ENCODE measurements around the gene WDR45B.
"Not testable (repeated sequence)": the region's sequence is repeated elsewhere in the genome, so short reads cannot be mapped to it uniquely, and the experiment has no call there.

The WDR45B gene

DNA sequence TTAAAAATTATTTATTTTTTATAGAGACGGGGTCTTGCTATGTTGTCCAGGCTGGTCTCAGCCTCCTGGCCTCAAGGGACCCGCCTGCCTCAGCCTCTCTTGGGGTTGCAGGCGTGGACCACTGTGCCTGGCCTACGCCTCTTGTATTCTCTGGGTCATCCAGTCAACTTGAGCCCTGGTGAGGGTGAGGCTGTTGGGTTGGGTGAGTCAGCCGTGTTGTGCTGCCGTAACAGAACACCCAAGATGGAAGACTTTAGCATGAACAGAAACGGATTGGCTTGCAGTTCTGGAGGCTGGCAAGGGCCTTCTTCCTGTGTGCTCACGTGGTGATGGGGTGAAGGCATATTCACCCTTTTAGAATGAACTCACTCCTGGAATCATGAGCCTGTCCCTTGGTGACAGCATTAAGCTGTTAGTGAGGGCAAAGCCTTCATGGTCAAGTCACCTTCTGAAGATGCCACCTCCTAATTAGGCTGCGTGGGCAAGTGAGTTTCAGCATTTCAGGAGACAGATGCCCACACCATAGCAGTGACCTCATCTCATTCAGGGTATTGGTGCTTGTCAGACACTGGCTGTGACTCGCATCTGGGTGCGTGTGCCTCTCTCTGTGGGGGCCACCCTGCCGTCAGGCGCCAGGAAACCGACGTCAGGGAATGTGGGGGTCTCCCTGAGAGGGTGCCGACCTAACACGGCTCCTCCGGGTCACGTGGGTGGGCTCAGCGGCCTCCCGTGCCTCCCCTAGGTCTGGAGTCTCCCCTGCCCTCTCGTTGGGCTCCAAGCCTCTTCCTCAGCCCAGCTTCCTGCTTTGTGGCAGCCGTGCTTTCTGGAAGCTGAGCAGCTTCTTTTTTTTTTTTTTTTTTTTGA, 49.8 kb downstream of the WDR45B start:
- peak; percentile 7 for DNase-seq

DNA sequence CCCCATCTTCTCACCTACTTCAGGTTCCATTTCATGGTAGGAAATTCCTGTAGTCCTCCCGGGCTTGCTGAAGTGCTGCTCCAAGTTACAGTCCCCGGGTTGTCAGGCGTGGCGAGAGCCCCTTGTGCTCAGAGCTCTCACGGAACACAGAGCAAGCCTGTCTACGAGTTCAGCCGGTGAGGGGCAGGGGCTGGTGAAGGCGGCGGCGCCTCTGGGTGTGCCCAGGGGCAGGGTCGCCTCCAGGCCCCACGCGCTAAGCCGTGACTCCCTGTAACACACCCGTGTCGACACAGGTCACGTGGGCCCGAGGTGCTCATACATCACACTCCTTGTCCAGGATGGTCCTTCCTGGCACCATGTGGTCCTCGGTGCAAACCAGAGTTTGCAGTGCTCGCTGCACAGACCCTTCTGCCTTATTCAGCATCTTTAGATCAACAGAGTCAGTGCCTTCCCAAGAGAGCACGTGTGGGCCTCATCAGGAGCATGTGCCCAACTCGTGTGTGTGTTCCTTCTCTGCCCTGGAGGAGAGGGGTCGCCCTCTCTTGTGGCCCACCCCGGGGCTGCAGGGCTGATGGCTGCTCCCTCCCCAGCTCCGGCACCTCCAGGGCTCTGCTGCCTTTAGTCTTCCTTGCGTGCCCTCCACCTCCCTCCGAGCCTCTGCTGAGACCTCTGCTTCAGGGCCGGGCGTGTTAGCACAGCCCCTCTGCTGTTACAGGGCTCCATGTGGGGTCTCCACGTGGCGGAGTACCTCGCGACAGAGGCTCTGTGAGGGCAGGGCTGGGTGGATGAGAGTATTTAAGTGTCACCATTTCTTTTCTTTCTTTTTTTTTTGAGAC, 51.2 kb downstream of the WDR45B start:
- no peak for DNase-seq

- no peak for DNase-seq
Observed at GRCh38 chr17:82596296-82596695, 51.9 kb downstream of the WDR45B start.

DNA sequence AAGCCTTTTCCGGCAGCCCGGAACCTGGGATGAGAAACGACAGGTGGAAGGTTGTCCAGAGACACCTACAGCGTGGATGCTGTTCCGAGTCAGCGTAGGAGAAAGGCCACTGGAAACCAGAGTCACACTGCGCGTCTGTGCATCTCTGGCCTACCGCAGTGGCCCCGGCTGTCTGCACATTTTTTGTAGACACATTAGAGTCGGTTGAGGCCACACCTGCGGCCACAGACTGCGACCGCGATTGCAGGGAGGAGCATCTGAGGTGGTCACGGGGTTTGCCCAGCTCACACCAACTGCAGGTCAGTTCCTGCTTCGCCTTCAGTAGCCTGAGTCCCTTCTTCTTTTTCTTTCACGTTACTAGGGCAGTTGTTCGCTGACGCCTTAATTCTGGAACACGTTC, 52.4 kb downstream of the WDR45B start:
- DNase-seq: no peak

DNA sequence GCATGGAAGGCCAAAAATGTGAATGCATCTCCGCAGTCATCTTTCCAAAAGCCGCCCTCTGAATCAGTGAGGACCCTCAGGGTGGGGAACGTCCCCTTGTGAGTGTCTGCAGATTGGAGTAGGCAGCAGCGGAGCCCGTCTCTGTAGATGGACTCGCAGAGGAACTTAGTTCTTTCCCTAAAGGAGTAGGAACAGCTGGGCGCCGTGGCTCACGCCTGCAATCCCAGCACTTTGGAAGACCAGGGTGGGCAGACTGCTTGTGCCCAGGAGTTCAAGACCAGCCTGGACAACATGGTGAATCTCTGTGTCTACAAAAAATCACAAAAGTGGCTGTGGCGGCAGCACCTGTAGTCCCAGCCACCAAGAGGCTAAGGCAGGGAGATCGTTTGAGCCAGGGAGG, 53.7 kb downstream of the WDR45B start:
- no peak for DNase-seq

DNA sequence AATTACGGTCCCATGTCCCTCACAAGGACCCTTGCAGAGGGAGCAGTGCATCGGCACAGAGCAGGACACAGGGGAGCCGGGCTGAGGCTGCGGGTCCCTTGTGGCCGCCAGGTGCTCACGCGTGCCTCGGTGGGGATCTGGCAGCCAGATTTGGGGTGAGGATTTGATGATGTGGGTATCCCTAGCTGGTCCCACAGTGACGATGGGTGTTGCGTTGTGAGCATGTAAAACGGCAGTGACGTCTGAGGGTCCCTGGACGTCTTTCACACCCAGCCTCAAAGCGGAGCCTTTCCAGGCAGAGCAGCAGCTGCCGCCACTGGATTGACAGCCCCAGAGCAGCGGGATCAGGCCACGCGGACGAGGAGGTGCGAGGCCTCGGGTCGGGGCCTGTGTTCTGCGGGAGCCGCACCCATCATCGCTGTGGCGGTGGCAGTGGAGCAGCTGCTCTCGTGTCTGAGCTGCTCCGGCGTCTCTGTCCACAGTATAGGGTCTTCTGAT, 54.6 kb downstream of the WDR45B start:
- no peak for DNase-seq

DNA sequence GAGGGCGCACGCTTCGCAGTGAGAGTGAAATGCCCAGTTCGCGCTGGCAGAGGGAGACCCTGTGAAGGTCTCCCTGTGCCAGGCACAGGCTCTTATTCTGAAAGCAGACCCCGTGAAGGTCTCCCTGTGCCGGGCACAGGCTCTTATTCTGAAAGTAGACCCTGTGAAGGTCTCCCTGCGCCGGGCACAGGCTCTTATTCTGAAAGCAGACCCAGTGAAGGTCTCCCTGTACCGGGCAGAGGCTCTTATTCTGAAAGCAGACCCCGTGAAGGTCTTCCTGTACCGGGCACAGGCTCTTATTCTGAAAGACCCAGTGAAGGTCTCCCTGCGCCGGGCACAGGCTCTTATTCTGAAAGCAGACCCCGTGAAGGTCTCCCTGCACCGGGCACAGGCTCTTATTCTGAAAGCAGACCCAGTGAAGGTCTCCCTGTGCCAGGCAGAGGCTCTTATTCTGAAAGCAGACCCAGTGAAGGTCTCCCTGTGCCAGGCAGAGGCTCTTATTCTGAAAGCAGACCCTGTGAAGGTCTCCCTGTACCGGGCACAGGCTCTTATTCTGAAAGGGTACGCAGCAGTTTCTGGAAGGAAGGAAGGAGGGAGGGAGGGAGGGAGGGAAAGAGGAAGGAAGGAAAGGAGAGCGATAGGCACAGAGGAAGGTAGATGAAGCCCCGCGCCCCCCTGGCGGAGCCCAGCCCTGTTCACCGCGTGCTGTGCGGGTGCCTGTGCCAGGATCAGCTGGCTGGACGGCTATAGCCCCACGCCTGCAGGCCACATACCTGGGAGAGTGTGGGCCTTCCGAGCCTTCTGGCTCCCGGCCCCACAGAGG, 55.3 kb downstream of the WDR45B start:
- peak; percentile 56 for DNase-seq

GRCh38 chr17:82592289-82592766, 55.9 kb downstream of the WDR45B start:
- no peak for DNase-seq

DNA sequence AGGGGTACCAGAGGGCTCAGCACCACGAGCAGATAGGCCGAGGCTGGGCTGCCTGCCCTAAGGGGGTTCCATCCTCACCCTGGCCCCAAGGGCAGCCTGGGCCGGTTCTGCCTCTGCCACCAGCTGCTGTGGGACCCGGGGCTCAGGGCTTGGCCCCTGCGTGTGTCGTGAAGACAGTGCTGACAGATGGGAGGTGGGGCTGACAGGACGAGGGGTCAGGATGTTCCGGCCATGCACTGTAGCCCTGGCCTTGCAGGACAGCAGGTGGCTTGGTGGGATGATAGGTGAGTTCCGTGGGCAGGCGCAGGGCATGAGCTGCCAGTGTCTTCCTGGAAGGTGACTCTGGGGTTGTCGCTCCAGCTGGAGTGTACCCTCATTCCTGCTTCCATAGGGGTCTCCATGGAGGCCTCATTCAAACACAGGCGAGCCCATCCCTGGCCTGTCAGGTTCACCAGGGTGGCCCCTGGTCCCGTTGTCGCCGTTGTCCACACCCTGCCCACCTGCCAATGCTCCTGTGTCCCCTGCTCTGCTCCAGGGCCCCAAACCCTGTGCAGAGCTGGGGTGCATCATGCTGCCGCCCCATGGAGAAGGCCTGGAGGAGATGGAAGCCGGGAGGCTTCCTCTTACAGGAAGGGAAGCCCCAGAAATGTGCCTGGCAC, 57.2 kb downstream of the WDR45B start:
- no peak for DNase-seq

- DNase-seq: no peak
Observed at GRCh38 chr17:82590216-82590615, 58.0 kb downstream of the WDR45B start.

DNA sequence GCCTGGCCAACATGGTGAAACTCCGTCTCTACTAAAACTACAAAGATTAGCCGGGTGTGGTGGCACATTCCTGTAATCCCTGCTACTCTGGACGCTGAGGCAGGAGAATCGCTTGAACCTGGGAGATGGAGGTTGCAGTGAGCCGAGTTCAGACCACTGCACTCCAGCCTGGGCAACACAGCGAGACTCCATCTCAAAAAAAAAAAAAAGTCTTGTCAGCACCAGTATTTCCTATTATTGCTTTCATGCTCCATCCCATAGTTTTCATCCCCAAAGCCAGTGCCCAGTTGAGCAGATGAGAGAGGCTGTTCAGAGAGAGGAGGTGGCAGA, 58.4 kb downstream of the WDR45B start:
- no peak for DNase-seq

DNA sequence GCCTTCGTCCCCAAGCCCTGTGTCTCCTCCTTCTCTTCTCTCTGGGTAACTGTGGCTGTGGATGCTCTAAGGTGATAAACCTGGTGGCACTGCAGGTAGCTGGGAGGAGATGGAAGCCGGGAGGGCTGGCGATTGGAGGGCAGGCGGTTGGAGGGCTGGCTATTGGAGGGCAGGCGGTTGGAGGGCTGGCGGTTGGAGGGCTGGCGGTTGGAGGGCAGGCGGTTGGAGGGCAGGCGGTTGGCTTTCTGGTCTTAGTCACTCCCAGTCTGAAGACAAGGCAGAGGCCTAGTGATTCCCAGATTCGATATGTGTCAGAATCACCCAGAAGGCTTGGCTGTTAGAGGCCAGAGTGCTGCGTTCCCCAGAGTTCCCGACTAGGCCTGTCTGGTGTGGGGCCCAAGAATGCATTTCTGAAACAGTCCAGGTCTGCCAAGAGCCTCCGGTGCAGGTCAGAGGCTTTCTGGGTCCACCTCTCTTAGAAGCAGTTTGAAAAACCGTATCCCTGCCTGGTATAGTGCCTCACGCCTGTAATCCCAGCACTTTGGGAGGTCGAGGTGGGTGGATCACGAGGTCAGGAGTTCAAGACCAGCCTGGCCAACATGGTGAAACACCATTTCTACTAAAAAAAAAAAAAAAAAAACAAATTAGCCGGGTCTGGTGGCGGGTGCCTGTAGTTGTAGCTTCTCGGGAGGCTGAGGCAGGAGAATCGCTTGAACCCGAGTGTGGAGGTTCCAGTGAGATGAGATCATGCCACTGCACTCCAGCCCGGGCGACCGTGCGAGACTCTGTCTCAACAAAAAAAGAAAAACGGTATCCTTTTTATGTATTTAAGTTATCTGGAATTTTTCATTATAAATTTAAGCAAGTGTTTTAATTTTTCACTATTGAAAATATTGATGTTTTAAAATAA, 59.7 kb downstream of the WDR45B start:
- DNase-seq: no peak

GRCh38 chr17:82587234-82588086, 60.8 kb downstream of the WDR45B start:
- DNase-seq: no peak

GRCh38 chr17:82586576-82587233, 61.5 kb downstream of the WDR45B start:
- no peak for DNase-seq

DNA sequence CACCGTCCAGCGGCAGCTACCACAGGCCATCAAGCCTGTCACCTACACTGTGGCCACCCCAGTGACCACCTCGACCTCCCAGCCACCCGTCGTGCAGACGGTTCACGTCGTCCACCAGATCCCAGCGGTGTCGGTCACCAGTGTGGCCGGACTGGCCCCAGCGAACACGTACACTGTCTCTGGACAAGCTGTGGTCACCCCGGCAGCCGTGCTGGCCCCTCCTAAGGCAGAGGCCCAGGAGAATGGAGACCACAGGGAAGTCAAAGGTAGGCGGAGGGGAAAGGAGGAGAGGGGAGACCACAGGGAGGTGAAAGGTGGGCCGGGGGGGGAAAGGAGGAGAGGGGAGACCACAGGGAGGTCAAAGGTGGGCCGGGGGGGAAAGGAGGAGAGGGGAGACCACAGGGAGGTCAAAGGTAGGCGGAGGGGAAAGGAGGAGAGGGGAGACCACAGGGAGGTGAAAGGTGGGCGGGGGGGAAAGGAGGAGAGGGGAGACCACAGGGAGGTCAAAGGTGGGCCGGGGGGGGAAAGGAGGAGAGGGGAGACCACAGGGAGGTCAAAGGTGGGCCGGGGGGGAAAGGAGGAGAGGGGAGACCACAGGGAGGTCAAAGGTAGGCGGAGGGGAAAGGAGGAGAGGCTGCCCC, 62.2 kb downstream of the WDR45B start:
- DNase-seq: not testable (repeated sequence)

DNA sequence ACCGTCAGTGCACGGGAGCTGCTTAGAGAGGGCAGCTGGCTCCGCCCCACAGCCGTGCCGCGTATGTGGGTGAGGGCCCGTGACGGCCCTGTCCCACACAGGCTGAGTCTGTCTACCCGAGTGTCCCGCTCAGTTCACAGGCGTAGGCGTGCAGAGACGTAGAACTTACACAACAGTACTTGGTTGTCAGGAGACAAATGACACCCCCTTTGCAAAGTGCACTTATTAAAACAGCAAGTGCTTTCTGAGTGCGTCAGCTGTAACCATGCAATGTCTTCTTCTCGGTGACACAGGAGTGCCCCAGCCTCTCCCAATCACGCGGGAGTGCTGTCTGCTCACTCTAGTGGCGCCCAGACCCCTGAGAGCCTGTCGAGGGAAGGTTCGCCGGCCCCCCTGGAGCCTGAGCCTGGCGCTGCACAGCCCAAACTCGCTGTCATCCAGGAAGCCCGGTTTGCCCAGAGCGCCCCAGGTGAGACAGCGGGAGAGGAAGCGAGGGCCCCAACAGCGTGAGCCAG, 64.5 kb downstream of the WDR45B start:
- no peak for DNase-seq

DNA sequence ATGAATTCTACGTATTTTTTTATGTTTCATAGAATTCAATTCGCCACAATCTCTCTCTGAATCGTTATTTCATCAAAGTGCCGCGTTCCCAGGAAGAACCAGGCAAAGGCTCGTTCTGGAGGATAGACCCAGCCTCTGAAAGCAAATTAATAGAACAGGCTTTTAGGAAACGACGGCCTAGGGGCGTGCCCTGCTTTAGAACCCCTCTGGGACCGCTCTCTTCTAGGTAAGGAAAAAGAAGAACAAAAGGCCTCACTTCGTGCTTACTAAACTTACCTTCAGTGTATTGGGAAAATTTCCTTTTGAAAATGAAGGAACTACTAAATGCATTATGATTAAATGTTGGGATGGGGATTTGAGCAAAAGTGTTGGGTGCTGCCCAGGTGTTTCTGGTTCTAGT, 65.5 kb downstream of the WDR45B start:
- no peak for DNase-seq

- no peak for DNase-seq
Observed at GRCh38 chr17:82582213-82582612, 66.0 kb downstream of the WDR45B start.

DNA sequence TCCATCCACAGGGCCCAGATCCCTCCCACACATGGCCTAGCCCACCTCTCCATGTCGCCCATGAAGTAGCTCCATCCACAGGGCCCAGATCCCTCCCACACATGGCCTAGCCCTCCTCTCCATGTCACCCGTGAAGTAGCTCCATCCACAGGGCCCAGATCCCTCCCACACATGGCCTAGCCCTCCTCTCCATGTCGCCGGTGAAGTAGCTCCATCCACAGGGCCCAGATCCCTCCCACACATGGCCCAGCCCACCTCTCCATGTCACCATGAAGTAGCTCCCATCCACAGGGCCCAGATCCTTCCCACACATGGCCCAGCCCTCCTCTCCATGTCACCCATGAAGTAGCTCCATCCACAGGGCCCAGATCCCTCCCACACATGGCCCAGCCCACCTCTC, 68.3 kb downstream of the WDR45B start:
- DNase-seq: not testable (repeated sequence)

All from HCEC 1CT (cell line).